Upper lobe of left lung (tissue), 4 donors: Measurements from ENCODE around the gene AKAP11.

Source experiments
- POLR2A ChIP-seq, 4 donors: fragments of 450-650 bp; IDR thresholded peaks; one replicate each; pipeline ENCODE4 v1.5.1; 2016 to 2017; ENCODE audit warnings: antibody characterized with exemption in 4 of 4, mild to moderate bottlenecking in 2 of 4
- TF ChIP-seq, protein P1 (sequence below), 6 experiments: fragments of 450-650 bp in 4 of 6; fragments of 200-600 bp in 2 of 6; sonication (generic) in 2 of 6; IDR thresholded peaks; one replicate each; pipeline ENCODE4 v1.5.1; 2016 to 2019; ENCODE audit warnings: antibody characterized with exemption in 6 of 6

DNA sequence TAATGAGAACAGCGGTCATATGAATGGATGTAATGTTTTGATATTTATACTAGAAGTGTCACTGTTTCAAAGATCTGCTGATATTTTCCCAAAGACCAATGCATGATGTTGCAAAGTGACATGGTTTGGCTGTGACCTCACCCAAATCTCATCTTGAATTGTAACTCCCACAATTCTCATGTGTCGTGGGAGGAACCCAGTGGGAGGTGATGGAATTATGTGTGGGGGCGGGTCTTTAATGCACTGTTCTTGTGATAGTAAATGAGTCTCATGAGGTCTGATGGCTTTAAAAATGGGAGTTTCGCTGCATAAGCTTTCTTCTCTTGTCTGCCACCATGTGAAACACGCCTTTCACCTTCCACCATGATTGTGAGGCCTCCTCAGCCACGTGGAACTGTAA lies 98.3 kb downstream of the AKAP11 start:
- no peak for TF ChIP-seq POLR2A (IDR thresholded peaks at IDR 0.05)
- TF ChIP-seq, protein P1, sequence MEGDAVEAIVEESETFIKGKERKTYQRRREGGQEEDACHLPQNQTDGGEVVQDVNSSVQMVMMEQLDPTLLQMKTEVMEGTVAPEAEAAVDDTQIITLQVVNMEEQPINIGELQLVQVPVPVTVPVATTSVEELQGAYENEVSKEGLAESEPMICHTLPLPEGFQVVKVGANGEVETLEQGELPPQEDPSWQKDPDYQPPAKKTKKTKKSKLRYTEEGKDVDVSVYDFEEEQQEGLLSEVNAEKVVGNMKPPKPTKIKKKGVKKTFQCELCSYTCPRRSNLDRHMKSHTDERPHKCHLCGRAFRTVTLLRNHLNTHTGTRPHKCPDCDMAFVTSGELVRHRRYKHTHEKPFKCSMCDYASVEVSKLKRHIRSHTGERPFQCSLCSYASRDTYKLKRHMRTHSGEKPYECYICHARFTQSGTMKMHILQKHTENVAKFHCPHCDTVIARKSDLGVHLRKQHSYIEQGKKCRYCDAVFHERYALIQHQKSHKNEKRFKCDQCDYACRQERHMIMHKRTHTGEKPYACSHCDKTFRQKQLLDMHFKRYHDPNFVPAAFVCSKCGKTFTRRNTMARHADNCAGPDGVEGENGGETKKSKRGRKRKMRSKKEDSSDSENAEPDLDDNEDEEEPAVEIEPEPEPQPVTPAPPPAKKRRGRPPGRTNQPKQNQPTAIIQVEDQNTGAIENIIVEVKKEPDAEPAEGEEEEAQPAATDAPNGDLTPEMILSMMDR (IDR thresholded peaks at IDR 0.05): no peak
